IMR-90 (cell line): ENCODE data around the gene ALAS1.

ENCODE experiments used
- CTCF ChIP-seq: conservative IDR thresholded peaks from 2 replicates; pipeline ENCODE4 v1.5.1; 2012; ENCODE audit warnings: mild to moderate bottlenecking, low read depth, low read length, improper control_type of control experiment
- FOS ChIP-seq: fragments of 150-350 bp; IDR thresholded peaks from 2 replicates; pipeline ENCODE4 v1.6.1; 2016; ENCODE audit warnings: low read depth, low read length
- MAFK ChIP-seq: IDR thresholded peaks from 2 replicates; pipeline ENCODE4 v1.6.1; 2012; ENCODE audit warnings: low read depth, low read length, improper control_type of control experiment
- MAZ ChIP-seq: IDR thresholded peaks from 2 replicates; pipeline ENCODE4 v1.6.1; 2012; ENCODE audit warnings: low read depth, mild to moderate bottlenecking, low read length, improper control_type of control experiment, moderate library complexity, borderline replicate concordance
- MXI1 ChIP-seq: IDR thresholded peaks from 2 replicates; pipeline ENCODE4 v1.6.1; 2012; ENCODE audit warnings: low read depth, mild to moderate bottlenecking, low read length, moderate library complexity, borderline replicate concordance
- POLR2A ChIP-seq: IDR thresholded peaks from 2 replicates; pipeline ENCODE4 v1.6.1; 2012; ENCODE audit warnings: mild to moderate bottlenecking, low read depth, low read length
- RAD21 ChIP-seq: IDR thresholded peaks from 2 replicates; pipeline ENCODE4 v1.6.1; 2012; ENCODE audit warnings: low read length, improper control_type of control experiment
- SMC3 ChIP-seq: fragments of 150-350 bp; IDR thresholded peaks from 2 replicates; pipeline ENCODE4 v1.6.1; 2016; ENCODE audit warnings: low read depth, mild to moderate bottlenecking, antibody characterized with exemption, low read length, moderate library complexity
- TF ChIP-seq, protein P1 (sequence below): fragments of 150-350 bp; IDR thresholded peaks from 2 replicates; pipeline ENCODE4 v1.6.1; 2017; ENCODE audit warnings: mild to moderate bottlenecking, antibody characterized with exemption, low read length, low read depth

- TF ChIP-seq CTCF: no peak
- no peak for TF ChIP-seq FOS
- TF ChIP-seq POLR2A: no peak
- TF ChIP-seq SMC3: no peak
- TF ChIP-seq RAD21: no peak
- no peak for TF ChIP-seq MAZ
- no peak for TF ChIP-seq MAFK
- no peak for TF ChIP-seq MXI1
- TF ChIP-seq, protein P1, sequence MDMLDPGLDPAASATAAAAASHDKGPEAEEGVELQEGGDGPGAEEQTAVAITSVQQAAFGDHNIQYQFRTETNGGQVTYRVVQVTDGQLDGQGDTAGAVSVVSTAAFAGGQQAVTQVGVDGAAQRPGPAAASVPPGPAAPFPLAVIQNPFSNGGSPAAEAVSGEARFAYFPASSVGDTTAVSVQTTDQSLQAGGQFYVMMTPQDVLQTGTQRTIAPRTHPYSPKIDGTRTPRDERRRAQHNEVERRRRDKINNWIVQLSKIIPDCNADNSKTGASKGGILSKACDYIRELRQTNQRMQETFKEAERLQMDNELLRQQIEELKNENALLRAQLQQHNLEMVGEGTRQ: no peak
Observed at GRCh38 chr3:52221141-52221562, 23.2 kb downstream of the ALAS1 start.
